ENCODE data around the gene CD300LG.
"Not testable (repeated sequence)": the region's sequence is repeated elsewhere in the genome, so short reads cannot be mapped to it uniquely, and the experiment has no call there.

- TF ChIP-seq CTCF (IDR thresholded peaks at IDR 0.05; ENCODE audit: low read depth, low read length, poor library complexity, severe bottlenecking); EZH2phosphoT487 (IDR thresholded peaks at IDR 0.05; ENCODE audit: borderline replicate concordance, low read length): not testable (repeated sequence)
These were observed 47.5 kb downstream of the CD300LG start for GRCh38 chr17:43894494-43894893.

All from DOHH2 (cell line).